Breast epithelium (tissue), 4 donors: ENCODE measurements around the gene HES3. TPM values are rescaled to one million over a fixed set of nuclear protein-coding genes. Genes with fewer than 3 reads are reported as not detected.

Source experiments
- DNase-seq, 2 donors: peaks; one replicate each; pipeline ENCODE4 v3.0.0-alpha.2; 2019; ENCODE audit warnings: low spot score in 2 of 2
- H3K27ac ChIP-seq, 2 donors: fragments of 200-600 bp; sonication (generic) in 1 of 2; one replicate each; pipeline ENCODE4 v1.5.1; 2016 to 2019; ENCODE audit warnings: mild to moderate bottlenecking in 1 of 2
- H3K27me3 ChIP-seq, 2 donors: fragments of 200-600 bp; sonication (generic) in 1 of 2; one replicate each; pipeline versions ENCODE4 v1.5.1 to v1.6.0; 2017 to 2019; ENCODE audit warnings: control low read depth in 1 of 2, mild to moderate bottlenecking in 1 of 2
- H3K36me3 ChIP-seq: fragments of 200-600 bp; one replicate; pipeline ENCODE4 v1.5.1; 2019
- H3K4me1 ChIP-seq, 2 donors: fragments of 200-600 bp; sonication (generic); one replicate each; pipeline ENCODE4 v1.5.1; 2016 to 2019; ENCODE audit warnings: control low read depth in 1 of 2
- H3K4me3 ChIP-seq, 3 donors: fragments of 200-600 bp; sonication (generic); 1 replicate in 2 of 3; 2 replicates in 1 of 3; pipeline ENCODE4 v1.5.1; 2016 to 2019; ENCODE audit warnings: mild to moderate bottlenecking in 3 of 3, moderate library complexity in 2 of 3
- H3K9me3 ChIP-seq, 2 donors: fragments of 200-600 bp; sonication (generic) in 1 of 2; one replicate each; pipeline ENCODE4 v1.5.1; 2016 to 2019; ENCODE audit warnings: control low read depth in 1 of 2
- POLR2A ChIP-seq: fragments of 450-650 bp; IDR thresholded peaks from one replicate; pipeline ENCODE4 v1.6.1; 2016; ENCODE audit warnings: antibody characterized with exemption, mild to moderate bottlenecking, moderate library complexity
- POLR2AphosphoS5 ChIP-seq, 3 donors: sonication (generic); formaldehyde crosslinking; IDR thresholded peaks; one replicate each; pipeline ENCODE4 v1.6.1; 2017; ENCODE audit warnings: antibody characterized with exemption in 3 of 3
- intact Hi-C: fragments of 100-400 bp; cut with DNase I; formaldehyde crosslinking; loops from one replicate; pipeline ENCODE4 v1.15.1; 2023; ENCODE audit warnings: low total_unique reads
- total RNA-seq, 3 donors: library from RNA; depleted of rRNA; stranded (reverse); fragments of >200 nt; gene quantifications; one replicate each; pipeline ENCODE4 v1.1.0, GENCODE V29; 2016
- TF ChIP-seq, protein P1 (sequence below), 3 donors: fragments of 450-650 bp; IDR thresholded peaks; one replicate each; pipeline ENCODE4 v1.5.1; 2016 to 2017; ENCODE audit warnings: antibody characterized with exemption in 3 of 3, mild to moderate bottlenecking in 3 of 3, moderate library complexity in 3 of 3

HES3 gene
- total RNA-seq, 3 donors from 2014 or later: not detected

DNA sequence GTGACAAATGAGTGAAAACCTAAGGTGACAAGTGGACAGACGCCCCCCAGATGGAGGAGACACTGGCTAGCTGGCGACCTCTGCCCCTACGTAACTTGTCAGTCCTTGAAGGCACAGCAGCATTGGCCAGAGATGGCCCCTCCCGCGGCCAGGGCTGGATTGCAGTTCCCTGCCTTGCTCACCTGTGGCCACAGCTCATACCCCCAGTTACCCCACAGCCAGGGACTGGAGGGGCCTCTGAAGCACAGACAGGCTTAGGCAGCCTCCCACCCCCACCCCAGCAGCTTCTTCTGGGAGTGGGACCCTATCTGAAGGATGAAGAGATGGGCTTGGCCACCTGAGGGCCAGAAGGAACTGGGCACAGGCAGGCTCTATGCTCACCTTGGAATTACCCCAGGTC is 3.7 kb downstream of the HES3 start:
- Histone ChIP-seq H3K9me3 (no peaks in the 10 kb centered on the region), H3K27ac (no peak overlapping the region), H3K27me3 (peaks cover 20 to 78% of the 10 kb centered on the region in 2 donors), H3K4me3 (no peak overlapping the region), H3K4me1 (peaks cover 0 to 5% of the 10 kb centered on the region in 2 donors), H3K36me3 (no peaks in the 10 kb centered on the region)
- TF ChIP-seq, protein P1, sequence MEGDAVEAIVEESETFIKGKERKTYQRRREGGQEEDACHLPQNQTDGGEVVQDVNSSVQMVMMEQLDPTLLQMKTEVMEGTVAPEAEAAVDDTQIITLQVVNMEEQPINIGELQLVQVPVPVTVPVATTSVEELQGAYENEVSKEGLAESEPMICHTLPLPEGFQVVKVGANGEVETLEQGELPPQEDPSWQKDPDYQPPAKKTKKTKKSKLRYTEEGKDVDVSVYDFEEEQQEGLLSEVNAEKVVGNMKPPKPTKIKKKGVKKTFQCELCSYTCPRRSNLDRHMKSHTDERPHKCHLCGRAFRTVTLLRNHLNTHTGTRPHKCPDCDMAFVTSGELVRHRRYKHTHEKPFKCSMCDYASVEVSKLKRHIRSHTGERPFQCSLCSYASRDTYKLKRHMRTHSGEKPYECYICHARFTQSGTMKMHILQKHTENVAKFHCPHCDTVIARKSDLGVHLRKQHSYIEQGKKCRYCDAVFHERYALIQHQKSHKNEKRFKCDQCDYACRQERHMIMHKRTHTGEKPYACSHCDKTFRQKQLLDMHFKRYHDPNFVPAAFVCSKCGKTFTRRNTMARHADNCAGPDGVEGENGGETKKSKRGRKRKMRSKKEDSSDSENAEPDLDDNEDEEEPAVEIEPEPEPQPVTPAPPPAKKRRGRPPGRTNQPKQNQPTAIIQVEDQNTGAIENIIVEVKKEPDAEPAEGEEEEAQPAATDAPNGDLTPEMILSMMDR (IDR thresholded peaks at IDR 0.05): no peak
- TF ChIP-seq POLR2AphosphoS5 (IDR thresholded peaks at IDR 0.05) (no peak), POLR2A (no peak)
- intact Hi-C loops: no loop called here
- DNase-seq: no peak

DNA sequence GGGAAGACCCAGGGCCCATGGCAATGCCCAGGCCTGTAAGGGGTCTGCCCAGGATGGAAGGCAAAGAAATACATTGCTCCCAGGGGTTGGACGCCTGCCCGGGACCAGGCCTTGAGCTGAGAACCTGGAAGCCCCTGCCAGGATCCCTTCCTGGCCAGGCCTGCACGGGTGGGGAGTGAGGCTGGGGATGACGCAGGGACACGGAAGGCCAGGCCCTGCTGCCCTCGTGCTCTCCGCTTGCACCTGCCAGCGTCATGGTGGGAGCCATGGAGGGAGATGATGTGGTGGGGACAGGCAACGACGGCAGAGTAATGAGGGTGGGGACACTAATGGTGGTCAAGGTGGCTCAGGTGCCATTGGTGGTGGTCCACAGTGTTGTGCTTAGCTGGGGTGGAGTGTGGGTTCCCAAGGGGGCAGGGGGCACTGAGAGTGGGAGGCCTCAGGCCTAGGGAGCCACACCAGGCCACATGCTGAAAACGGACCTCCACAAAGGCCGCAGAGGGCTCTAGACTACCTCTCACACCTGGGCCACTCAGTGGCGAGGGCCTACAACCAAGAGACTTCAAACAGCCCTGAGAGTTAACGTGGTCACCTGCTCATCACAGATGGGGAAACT is 4.3 kb downstream of the HES3 start:
- H3K36me3 ChIP-seq: no peaks in the 10 kb centered on the region
- TF ChIP-seq POLR2A: no peak
- TF ChIP-seq, protein P1 (IDR thresholded peaks at IDR 0.05): no peak
- TF ChIP-seq POLR2AphosphoS5 (IDR thresholded peaks at IDR 0.05): no peak
- H3K27ac ChIP-seq: no peak overlapping the region
- H3K4me1 ChIP-seq: peaks cover 0 to 5% of the 10 kb centered on the region in 2 donors
- no peak overlapping the region for H3K4me3 ChIP-seq
- intact Hi-C loops: no loop called here
- no peaks in the 10 kb centered on the region for H3K9me3 ChIP-seq
- H3K27me3 ChIP-seq: peaks cover 17 to 72% of the 10 kb centered on the region in 2 donors
- no peak for DNase-seq

- no peaks in the 10 kb centered on the region for H3K36me3 ChIP-seq
- intact Hi-C loops: no loop called here
- no peaks in the 10 kb centered on the region for H3K9me3 ChIP-seq
- TF ChIP-seq POLR2A: no peak
- TF ChIP-seq POLR2AphosphoS5 (IDR thresholded peaks at IDR 0.05): no peak
- TF ChIP-seq, protein P1 (IDR thresholded peaks at IDR 0.05): no peak
- H3K4me3 ChIP-seq: peak overlapping the region in 2 of 3 donors; percentile 22 to 57
- H3K27me3 ChIP-seq: peaks cover 9 to 63% of the 10 kb centered on the region in 2 donors
- peaks cover 0 to 5% of the 10 kb centered on the region in 2 donors for H3K4me1 ChIP-seq
- no peak overlapping the region for H3K27ac ChIP-seq
- DNase-seq: no peak
Measured at GRCh38 chr1:6248932-6249738, 5.2 kb downstream of the HES3 start.

- H3K36me3 ChIP-seq: no peaks in the 10 kb centered on the region
- DNase-seq: no peak
- H3K27ac ChIP-seq: no peak overlapping the region
- no peaks in the 10 kb centered on the region for H3K9me3 ChIP-seq
- H3K4me1 ChIP-seq: peaks cover 0 to 5% of the 10 kb centered on the region in 2 donors
- TF ChIP-seq POLR2A (no peak), POLR2AphosphoS5 (IDR thresholded peaks at IDR 0.05) (no peak)
- TF ChIP-seq, protein P1 (IDR thresholded peaks at IDR 0.05): no peak
- intact Hi-C loops: no loop called here
- H3K27me3 ChIP-seq: peaks cover 9 to 54% of the 10 kb centered on the region in 2 donors
- H3K4me3 ChIP-seq: peak overlapping the region in 1 of 3 donors; percentile 57
Measured at GRCh38 chr1:6249739-6250689, 6.0 kb downstream of the HES3 start.
